GM23338 (cell line): ENCODE results near the gene TBC1D32. TPM values are rescaled to one million over a fixed set of nuclear protein-coding genes. Genes with fewer than 3 reads are reported as not detected.

ENCODE experiments used
- ATAC-seq: fragments of 200-7000 bp; cut with Tn5 transposase; 3 replicates; pipeline ENCODE4 v1.9.1; 2020
- DNase-seq: peaks from one replicate; pipeline ENCODE4 v3.0.0-alpha.2; 2015; ENCODE audit warnings: low spot score
- H2AFZ ChIP-seq: fragments of 200-600 bp; sonication (generic); 2 replicates; pipeline ENCODE4 v1.8.0; 2016; ENCODE audit warnings: antibody characterized with exemption, mild to moderate bottlenecking, moderate library complexity
- H3F3A ChIP-seq: fragments of 200-600 bp; sonication (generic); replicated peaks from 2 replicates; pipeline ENCODE4 v1.8.0; 2017; ENCODE audit warnings: antibody characterized with exemption, mixed run types, low read depth
- H3K27ac ChIP-seq: fragments of 200-600 bp; sonication (generic); 2 replicates; pipeline ENCODE4 v1.6.1; 2016; ENCODE audit warnings: low read depth
- H3K27me3 ChIP-seq: fragments of 200-600 bp; sonication (generic); 2 replicates; pipeline ENCODE4 v1.8.0; 2016; ENCODE audit warnings: mild to moderate bottlenecking, mixed run types, moderate library complexity; ENCODE audit not compliant: insufficient read depth
- H3K36me3 ChIP-seq: fragments of 200-600 bp; sonication (generic); 2 replicates; pipeline ENCODE4 v1.8.0; 2016; ENCODE audit warnings: mild to moderate bottlenecking; ENCODE audit not compliant: insufficient read depth
- H3K4me1 ChIP-seq: fragments of 200-600 bp; sonication (generic); 2 replicates; pipeline ENCODE4 v1.8.0; 2016; ENCODE audit warnings: mild to moderate bottlenecking, moderate library complexity; ENCODE audit not compliant: insufficient read depth
- H3K4me2 ChIP-seq: fragments of 200-600 bp; sonication (generic); 2 replicates; pipeline ENCODE4 v1.7.1; 2017; ENCODE audit warnings: mixed run types
- H3K4me3 ChIP-seq: fragments of 200-600 bp; sonication (generic); 2 replicates; pipeline ENCODE4 v1.6.1; 2016; ENCODE audit warnings: mixed run types
- H3K79me2 ChIP-seq: fragments of 200-600 bp; sonication (generic); replicated peaks from 2 replicates; pipeline ENCODE4 v1.8.0; 2017; ENCODE audit warnings: mild to moderate bottlenecking; ENCODE audit not compliant: insufficient read depth
- H3K9me2 ChIP-seq: fragments of 200-600 bp; sonication (generic); 2 replicates; pipeline ENCODE4 v1.8.0; 2017; ENCODE audit not compliant: insufficient read depth
- H4K20me1 ChIP-seq: fragments of 200-600 bp; sonication (generic); replicated peaks from 2 replicates; pipeline ENCODE4 v1.8.0; 2017; ENCODE audit warnings: mild to moderate bottlenecking; ENCODE audit not compliant: insufficient read depth
- H3K27ac Mint-ChIP-seq: 2 replicates; pipeline ENCODE4 v1.8.0; 2020; ENCODE audit warnings: inconsistent platforms, mild to moderate bottlenecking, moderate library complexity, mixed read lengths
- H3K27me3 Mint-ChIP-seq: 3 replicates; pipeline ENCODE4 v1.8.0; 2022; ENCODE audit warnings: low read depth, mild to moderate bottlenecking, moderate library complexity, mixed read lengths, inconsistent platforms; ENCODE audit not compliant: insufficient read depth, poor library complexity
- H3K36me3 Mint-ChIP-seq: 3 replicates; pipeline ENCODE4 v1.8.0; 2021; ENCODE audit warnings: low read depth, mild to moderate bottlenecking, inconsistent platforms, moderate library complexity, mixed read lengths
- H3K4me1 Mint-ChIP-seq: 3 replicates; pipeline ENCODE4 v1.8.0; 2020; ENCODE audit warnings: mild to moderate bottlenecking, inconsistent platforms, mixed read lengths
- H3K4me3 Mint-ChIP-seq: 3 replicates; pipeline ENCODE4 v1.8.0; 2021; ENCODE audit warnings: moderate library complexity, mild to moderate bottlenecking, inconsistent platforms, mixed read lengths
- H3K9me3 Mint-ChIP-seq: 3 replicates; pipeline ENCODE4 v1.8.0; 2020; ENCODE audit warnings: moderate library complexity, mild to moderate bottlenecking, inconsistent platforms, mixed read lengths
- CTCF ChIP-seq, 2 experiments: fragments of 200-600 bp in 1 of 2; sonication (generic) in 1 of 2; conservative IDR thresholded peaks; 2 replicates each; pipeline versions ENCODE4 v1.5.1 to v1.6.1; 2016 to 2017; ENCODE audit warnings: antibody characterized with exemption in 2 of 2, low read depth in 2 of 2, mild to moderate bottlenecking in 2 of 2, moderate library complexity in 1 of 2
- ETS1 ChIP-seq: IDR thresholded peaks from 2 replicates; pipeline ENCODE4 v1.6.1; 2016; ENCODE audit warnings: antibody characterized with exemption
- JUNB ChIP-seq: IDR thresholded peaks from one replicate; pipeline ENCODE4 v1.6.1; 2016; ENCODE audit warnings: antibody characterized with exemption; ENCODE audit not compliant: unreplicated experiment
- NANOG ChIP-seq: IDR thresholded peaks from 2 replicates; pipeline ENCODE4 v1.6.1; 2016; ENCODE audit warnings: antibody characterized with exemption, borderline replicate concordance
- POLR2AphosphoS5 ChIP-seq: IDR thresholded peaks from 2 replicates; pipeline ENCODE4 v1.6.1; 2016; ENCODE audit warnings: antibody characterized with exemption, low read depth
- STAT1 ChIP-seq: IDR thresholded peaks from one replicate; pipeline ENCODE4 v1.6.1; 2016; ENCODE audit warnings: antibody characterized with exemption; ENCODE audit not compliant: unreplicated experiment
- ZNF114 ChIP-seq: fragments of 250-450 bp; sonication (Bioruptor Pico); IDR thresholded peaks from 2 replicates; pipeline ENCODE4 v1.5.0; 2020; ENCODE audit warnings: mild to moderate bottlenecking, moderate library complexity
- ZNF331 ChIP-seq: fragments of 250-450 bp; sonication (Bioruptor Pico); IDR thresholded peaks from 2 replicates; pipeline ENCODE4 v1.5.0; 2020; ENCODE audit warnings: low read depth, mild to moderate bottlenecking, moderate library complexity
- polyA plus RNA-seq: library from polyadenylated mRNA; unstranded; fragments of >200 nt; fragmentation: Nextera tagmentation; extraction: Ambion mirVana; gene quantifications from 2 replicates; pipeline ENCODE4 v1.2.1, GENCODE V29; 2016
- total RNA-seq: library from RNA; depleted of rRNA; stranded (reverse); fragments of >200 nt; shearing (Covaris generic); gene quantifications from 2 replicates; pipeline ENCODE4 v1.2.3, GENCODE V29; 2014

Gene TBC1D32
- total and polyA plus RNA-seq, 2 experiments from 2014 or later = 8.9 to 10.4 TPM

- H3K27me3 ChIP-seq = no peaks in the 10 kb centered on the region
Observed at GRCh38 chr6:121274666-121275295, 59.5 kb downstream of the TBC1D32 start.

GRCh38 chr6:121263742-121264141 lies 70.5 kb downstream of the TBC1D32 start:
- H3K36me3 Mint-ChIP-seq = peaks cover 62% of the 10 kb centered on the region
- DNase-seq = no peak
- H3K9me3 Mint-ChIP-seq = peaks cover 58% of the 10 kb centered on the region

More at GRCh38 chr6:121274666-121275295, 59.5 kb downstream of the TBC1D32 start:
- Mint-ChIP-seq H3K36me3 (peaks cover 28% of the 10 kb centered on the region; the same call in 2 of the 3 replicates), H3K9me3 (peaks cover 10% of the 10 kb centered on the region), H3K27ac (no peak overlapping the region), H3K27me3 (no peaks in the 10 kb centered on the region), H3K4me1 (no peaks in the 10 kb centered on the region), H3K4me3 (no peak overlapping the region)
- Histone ChIP-seq H2AFZ (no peak overlapping the region), H3K4me3 (no peak overlapping the region), H3K4me2 (no peak overlapping the region), H4K20me1 (no peaks in the 10 kb centered on the region), H3K36me3 (no peaks in the 10 kb centered on the region), H3K9me2 (no peaks in the 10 kb centered on the region), H3K79me2 (no peaks in the 10 kb centered on the region), H3F3A (no peaks in the 10 kb centered on the region), H3K27ac (no peak overlapping the region), H3K4me1 (no peaks in the 10 kb centered on the region)
- no peak for TF ChIP-seq POLR2AphosphoS5
- no peak for TF ChIP-seq NANOG
- TF ChIP-seq JUNB = no peak
- no peak for TF ChIP-seq STAT1
- DNase-seq = no peak
- no peak for ATAC-seq

More at GRCh38 chr6:121263742-121264141, 70.5 kb downstream of the TBC1D32 start:
- Histone ChIP-seq H3K4me2 (no peak overlapping the region), H3F3A (no peaks in the 10 kb centered on the region), H3K9me2 (0 out of 2 replicates have a peak, but pooled peaks cover 2% of the 10 kb centered on the region), H3K4me1 (no peaks in the 10 kb centered on the region), H3K36me3 (no peaks in the 10 kb centered on the region), H3K27me3 (no peaks in the 10 kb centered on the region), H4K20me1 (no peaks in the 10 kb centered on the region), H2AFZ (no peak overlapping the region), H3K27ac (no peak overlapping the region), H3K4me3 (no peak overlapping the region), H3K79me2 (no peaks in the 10 kb centered on the region)
- no peak for TF ChIP-seq ZNF114 (CRISPR knock-in tag)
- TF ChIP-seq ZNF331 (CRISPR knock-in tag) = no peak
- no peak for TF ChIP-seq CTCF (conservative IDR thresholded peaks at IDR 0.05; ENCODE audit: low read depth in 2 of 2)
- TF ChIP-seq JUNB = no peak
- no peak for TF ChIP-seq STAT1
- TF ChIP-seq ETS1 = no peak
- no peak for TF ChIP-seq NANOG
- Mint-ChIP-seq H3K27me3 (peaks cover 1% of the 10 kb centered on the region), H3K4me1 (no peaks in the 10 kb centered on the region), H3K27ac (no peak overlapping the region), H3K4me3 (no peak overlapping the region)
- no peak for ATAC-seq
